IPS-20b (cell line): ENCODE measurements around the gene CCL5.

Source experiments
- H3K27ac ChIP-seq: one replicate; pipeline ENCODE4 v1.5.1; 2013; ENCODE audit warnings: low read length
- H3K27me3 ChIP-seq: 2 replicates; pipeline ENCODE4 v1.6.1; 2013; ENCODE audit warnings: mild to moderate bottlenecking, low read length, inconsistent platforms; ENCODE audit not compliant: insufficient read depth
- H3K36me3 ChIP-seq: 2 replicates; pipeline ENCODE4 v1.6.1; 2013; ENCODE audit warnings: low read depth, mild to moderate bottlenecking, inconsistent platforms, low read length, moderate library complexity; ENCODE audit not compliant: insufficient read depth
- H3K4me1 ChIP-seq: 2 replicates; pipeline ENCODE4 v1.6.1; 2013; ENCODE audit warnings: mild to moderate bottlenecking, control low read depth, inconsistent platforms, low read length, moderate library complexity; ENCODE audit not compliant: insufficient read depth
- H3K4me3 ChIP-seq: 2 replicates; pipeline ENCODE4 v1.5.1; 2013; ENCODE audit warnings: mild to moderate bottlenecking, low read length, inconsistent platforms
- H3K9ac ChIP-seq: 2 replicates; pipeline ENCODE4 v1.6.1; 2013; ENCODE audit warnings: low read depth, mild to moderate bottlenecking, inconsistent platforms, low read length, moderate library complexity
- H3K9me3 ChIP-seq: 2 replicates; pipeline ENCODE4 v1.6.1; 2013; ENCODE audit warnings: mild to moderate bottlenecking, low read depth, low read length, inconsistent platforms; ENCODE audit not compliant: insufficient read depth

Gene CCL5

DNA sequence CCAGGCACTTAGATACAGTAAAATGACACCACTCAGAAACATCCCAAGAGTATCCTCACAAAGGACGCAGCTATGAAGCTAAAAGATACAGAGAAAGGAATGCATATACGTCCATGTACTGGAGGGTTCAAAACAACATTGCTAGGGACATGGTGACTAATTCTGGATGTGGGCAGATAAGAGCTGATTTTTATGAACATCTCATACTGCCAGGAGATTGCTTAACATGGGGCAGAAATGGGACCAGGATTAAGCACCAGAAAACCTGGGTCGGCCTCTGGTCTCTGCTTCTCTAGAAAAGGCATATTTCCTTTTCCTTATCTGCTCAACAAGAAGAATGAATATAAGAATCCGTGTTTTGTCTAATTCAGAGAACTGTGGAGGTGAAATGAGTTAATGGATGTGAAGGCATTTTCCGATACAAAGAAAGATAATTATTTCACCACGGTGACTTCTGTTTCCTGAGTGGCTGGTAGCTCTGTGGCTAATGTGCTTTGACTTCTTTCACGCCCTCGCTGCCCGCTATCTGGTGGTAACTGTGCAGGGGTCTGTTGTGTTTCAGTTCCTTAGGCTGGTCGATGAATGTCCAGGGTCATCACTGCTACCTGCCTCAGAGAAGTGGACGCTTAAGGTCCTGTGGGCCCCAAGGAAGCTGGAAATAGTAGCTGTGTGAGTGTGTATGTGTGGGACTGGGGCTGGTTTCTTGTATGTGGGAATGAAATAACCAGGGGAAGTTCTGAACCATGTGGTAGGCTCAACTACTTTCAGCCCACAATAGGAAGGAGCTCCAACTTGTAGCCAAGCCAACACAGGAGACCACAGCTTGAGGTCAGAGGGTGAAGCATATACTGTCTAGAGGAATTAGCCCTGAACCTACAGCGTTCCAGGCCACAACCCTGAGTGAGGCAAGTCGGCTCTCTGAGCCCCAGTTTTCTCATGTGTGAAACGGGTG lies 15.8 kb upstream of the CCL5 start:
- Histone ChIP-seq H3K9ac (no peak overlapping the region), H3K27ac (no peak overlapping the region), H3K4me1 (no peaks in the 10 kb centered on the region), H3K9me3 (no peaks in the 10 kb centered on the region), H3K4me3 (no peak overlapping the region), H3K36me3 (no peaks in the 10 kb centered on the region), H3K27me3 (no peaks in the 10 kb centered on the region)

DNA sequence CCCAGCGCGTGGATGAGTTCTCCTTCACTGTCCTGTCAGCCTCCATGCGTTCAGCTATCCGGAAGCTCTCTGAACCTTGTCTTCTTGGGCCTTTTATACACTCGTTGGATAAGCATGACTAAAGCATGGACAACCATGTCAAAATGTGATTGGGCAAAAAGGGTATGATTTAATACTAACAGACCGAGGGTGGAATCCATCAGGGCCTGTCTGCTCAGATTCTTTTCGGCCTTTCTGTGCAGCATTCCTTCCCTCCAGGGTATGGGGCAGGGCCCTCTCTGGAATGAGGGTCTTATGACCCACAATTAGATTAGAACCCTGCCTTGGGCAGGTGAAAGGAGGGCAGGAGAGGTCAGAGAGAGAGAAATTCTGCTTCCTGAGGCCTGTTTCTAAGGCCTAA lies 14.0 kb upstream of the CCL5 start:
- Histone ChIP-seq H3K4me1 (peaks cover 6% of the 10 kb centered on the region; the same call in 1 of the 2 replicates), H3K36me3 (no peaks in the 10 kb centered on the region), H3K9ac (no peak overlapping the region), H3K4me3 (no peak overlapping the region), H3K9me3 (no peaks in the 10 kb centered on the region), H3K27ac (no peak overlapping the region), H3K27me3 (no peaks in the 10 kb centered on the region)

DNA sequence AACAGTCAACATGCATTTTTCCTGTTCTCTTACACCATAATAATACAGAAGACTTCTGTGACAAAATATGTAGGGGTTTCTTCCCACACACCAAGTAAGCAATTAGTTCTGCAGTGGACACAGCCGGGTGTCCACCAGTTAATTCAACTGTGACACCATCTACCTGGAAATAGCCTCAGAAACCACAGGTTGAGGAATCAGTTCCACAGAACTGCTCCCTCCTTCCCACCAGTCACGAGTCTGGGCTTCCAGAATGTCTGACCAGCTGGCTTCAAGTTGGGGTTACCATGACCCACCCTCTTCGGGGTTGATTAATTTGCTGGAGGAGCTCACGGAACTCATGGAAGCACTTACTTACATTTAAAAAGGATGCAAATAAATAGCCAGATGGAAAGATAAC lies 13.6 kb upstream of the CCL5 start:
- peaks cover 6% of the 10 kb centered on the region; the same call in 1 of the 2 replicates for H3K4me1 ChIP-seq

DNA sequence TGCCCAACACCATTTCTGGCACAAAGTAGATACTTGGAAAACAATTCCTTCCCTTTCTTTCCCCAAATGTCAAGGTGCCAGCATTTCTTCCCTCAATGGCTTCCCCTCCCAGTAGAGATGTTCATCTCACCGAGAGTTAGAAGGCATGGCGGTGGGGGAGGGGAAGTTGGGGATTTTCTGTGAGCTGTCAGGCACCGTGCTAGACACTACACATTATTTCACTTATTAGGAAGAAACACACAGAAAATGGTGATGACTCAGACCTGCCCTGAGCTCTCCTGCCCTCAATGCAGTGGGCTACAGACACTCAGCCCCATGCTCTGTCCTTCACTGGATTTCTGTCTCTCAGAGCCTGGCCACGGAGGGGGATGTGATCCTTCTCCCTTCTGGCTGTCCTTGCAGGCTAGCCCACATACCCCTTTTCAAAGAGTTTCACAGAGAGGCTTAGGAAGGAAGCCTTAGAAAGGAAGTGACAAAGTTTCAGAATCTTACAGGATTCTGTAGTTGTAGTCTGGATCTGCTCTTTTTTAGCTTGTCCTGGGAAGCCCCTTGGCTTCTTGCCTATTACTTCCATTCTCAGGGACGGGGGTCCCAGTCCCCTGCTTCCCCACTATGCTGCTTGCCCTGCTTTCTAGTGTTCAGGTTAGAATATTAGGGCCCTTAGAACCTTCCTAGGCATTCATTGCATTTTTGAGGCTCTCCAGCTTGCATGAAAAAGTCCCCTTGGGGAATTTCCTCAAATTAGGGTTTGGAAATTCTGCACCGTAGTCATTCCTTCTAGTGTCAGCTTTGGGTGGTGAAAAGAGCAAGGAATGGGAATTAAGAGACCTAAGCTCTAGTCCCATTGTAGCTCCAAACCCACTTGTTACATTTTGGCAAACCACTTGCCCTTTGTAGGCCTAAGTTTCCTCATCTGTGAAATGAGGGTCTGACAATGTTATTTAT lies 12.2 kb upstream of the CCL5 start:
- Histone ChIP-seq H3K27ac (no peak overlapping the region), H3K9me3 (no peaks in the 10 kb centered on the region), H3K4me1 (peaks cover 6% of the 10 kb centered on the region; the same call in 1 of the 2 replicates), H3K9ac (no peak overlapping the region), H3K4me3 (no peak overlapping the region), H3K36me3 (no peaks in the 10 kb centered on the region), H3K27me3 (no peaks in the 10 kb centered on the region)

More for the DNA sequence above, 13.6 kb upstream of the CCL5 start:
- no peaks in the 10 kb centered on the region for H3K9me3 ChIP-seq
- no peak overlapping the region for H3K9ac ChIP-seq
- no peaks in the 10 kb centered on the region for H3K36me3 ChIP-seq
- no peak overlapping the region for H3K4me3 ChIP-seq
- no peaks in the 10 kb centered on the region for H3K27me3 ChIP-seq
- H3K27ac ChIP-seq = no peak overlapping the region

DNA sequence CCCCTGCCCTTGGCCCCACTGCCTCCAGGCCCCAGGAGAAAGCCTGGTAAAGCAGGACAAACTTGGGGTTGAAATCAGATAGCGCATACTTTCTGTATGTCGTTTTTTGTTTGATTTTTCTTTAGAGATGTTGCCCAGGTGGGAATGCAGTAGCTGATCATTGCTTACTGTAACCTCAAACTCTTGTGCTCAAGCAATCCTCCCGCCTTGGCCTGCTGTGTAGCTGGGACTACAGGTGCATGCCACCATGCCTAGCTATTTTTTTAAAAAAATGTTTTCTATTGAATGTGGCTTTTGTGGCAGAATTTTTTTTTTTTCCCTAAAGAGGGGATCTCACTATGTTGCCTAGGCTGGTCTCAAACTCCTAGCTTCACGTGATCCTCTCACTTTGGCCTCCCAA lies 11.1 kb upstream of the CCL5 start:
- H3K4me3 ChIP-seq = no peak overlapping the region
- H3K27ac ChIP-seq = no peak overlapping the region
- H3K36me3 ChIP-seq = no peaks in the 10 kb centered on the region
- no peaks in the 10 kb centered on the region for H3K9me3 ChIP-seq
- no peak overlapping the region for H3K9ac ChIP-seq
- no peaks in the 10 kb centered on the region for H3K27me3 ChIP-seq
- peaks cover 6% of the 10 kb centered on the region; the same call in 1 of the 2 replicates for H3K4me1 ChIP-seq

DNA sequence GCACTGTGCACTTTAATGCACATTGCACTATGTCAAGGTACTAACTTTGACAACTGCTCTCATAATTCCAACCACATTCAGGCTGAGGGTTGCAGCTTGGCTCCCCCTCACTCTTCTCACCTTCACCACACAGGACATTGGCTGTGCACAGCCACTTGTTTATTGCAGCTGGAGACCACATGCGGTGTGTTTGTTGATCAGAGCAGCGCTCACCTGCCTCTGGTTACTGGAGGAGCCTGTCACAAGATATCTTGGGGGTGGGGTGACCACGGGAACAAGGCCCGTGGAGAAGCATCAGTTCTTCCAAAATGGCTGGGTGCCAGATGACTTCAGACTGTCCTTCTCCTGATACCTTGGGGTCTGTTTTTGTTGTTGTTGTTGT lies 10.6 kb upstream of the CCL5 start:
- H3K9ac ChIP-seq = no peak overlapping the region
- no peak overlapping the region for H3K27ac ChIP-seq
- no peak overlapping the region for H3K4me3 ChIP-seq
- H3K4me1 ChIP-seq = peaks cover 6% of the 10 kb centered on the region; the same call in 1 of the 2 replicates
- H3K36me3 ChIP-seq = no peaks in the 10 kb centered on the region
- H3K9me3 ChIP-seq = no peaks in the 10 kb centered on the region
- no peaks in the 10 kb centered on the region for H3K27me3 ChIP-seq

DNA sequence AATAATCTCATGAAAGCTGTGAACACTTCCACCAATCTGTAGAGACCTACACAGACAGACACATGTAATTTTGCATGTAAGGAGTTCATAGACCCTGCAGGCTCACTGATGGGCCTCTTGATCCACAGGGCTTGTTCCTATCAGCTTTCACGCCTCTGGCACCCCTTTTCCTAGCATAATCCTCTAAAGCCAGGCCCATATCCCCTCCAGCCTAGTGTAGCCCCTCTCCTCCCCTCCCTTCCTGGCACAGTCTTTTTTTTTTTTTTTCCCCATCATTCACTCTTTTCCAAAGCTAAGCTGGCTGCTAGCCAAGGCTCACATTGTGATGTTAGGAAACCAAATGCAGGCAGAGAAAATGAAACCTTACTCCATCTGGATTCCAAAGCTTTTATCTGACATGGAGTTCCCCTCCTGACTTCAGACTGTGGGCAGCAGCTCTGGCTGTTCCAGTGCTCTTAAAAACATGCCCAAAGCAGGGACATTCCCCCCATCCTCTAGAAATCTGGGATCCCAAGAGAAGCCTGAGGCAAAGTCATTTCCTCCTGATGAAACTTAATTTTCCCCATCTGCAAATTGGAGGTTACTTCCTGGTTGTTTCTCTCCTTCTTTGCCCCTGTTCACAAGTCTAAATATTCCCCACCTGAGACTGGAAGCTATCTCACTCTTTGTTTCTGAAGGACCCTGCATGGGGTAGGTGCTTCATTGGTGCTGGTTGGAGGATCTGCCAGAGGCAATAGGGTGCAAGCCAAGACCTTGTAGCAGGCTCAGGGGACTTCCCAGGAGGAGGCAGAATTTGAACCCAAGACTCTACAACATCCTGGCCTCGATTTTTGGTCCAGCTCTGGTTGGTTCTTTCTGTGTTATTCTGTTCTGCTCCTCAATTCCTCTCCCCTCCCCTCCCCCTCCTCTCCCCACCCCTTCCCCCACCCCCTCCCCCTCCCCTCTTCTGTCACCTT lies 9.9 kb upstream of the CCL5 start:
- Histone ChIP-seq H3K9me3 (no peaks in the 10 kb centered on the region), H3K4me3 (no peak overlapping the region), H3K27me3 (no peaks in the 10 kb centered on the region), H3K9ac (no peak overlapping the region), H3K4me1 (peaks cover 6% of the 10 kb centered on the region; the same call in 1 of the 2 replicates), H3K27ac (no peak overlapping the region), H3K36me3 (no peaks in the 10 kb centered on the region)

DNA sequence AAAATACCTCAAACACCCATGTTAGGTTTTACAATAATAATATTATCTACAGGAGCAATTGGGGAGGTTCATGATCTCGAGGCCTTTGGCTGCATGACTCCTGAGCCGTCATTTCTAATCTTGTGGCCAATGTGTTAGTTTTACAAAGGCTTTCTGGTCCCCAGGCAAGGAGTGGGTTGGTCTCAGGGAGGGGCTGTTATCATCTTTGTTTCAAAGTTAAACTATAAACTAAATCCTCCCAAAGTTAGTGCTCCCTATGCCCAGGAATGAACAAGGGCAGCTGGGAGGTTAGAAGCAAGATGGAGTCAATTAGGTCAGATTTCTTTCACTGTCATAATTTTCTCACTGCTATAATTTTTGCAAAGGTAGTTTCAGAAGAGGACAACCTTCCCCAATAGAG lies 9.1 kb upstream of the CCL5 start:
- H3K4me1 ChIP-seq = peaks cover 6% of the 10 kb centered on the region; the same call in 1 of the 2 replicates
- no peak overlapping the region for H3K27ac ChIP-seq
- H3K9me3 ChIP-seq = no peaks in the 10 kb centered on the region
- no peak overlapping the region for H3K9ac ChIP-seq
- H3K27me3 ChIP-seq = no peaks in the 10 kb centered on the region
- no peak overlapping the region for H3K4me3 ChIP-seq
- no peaks in the 10 kb centered on the region for H3K36me3 ChIP-seq

DNA sequence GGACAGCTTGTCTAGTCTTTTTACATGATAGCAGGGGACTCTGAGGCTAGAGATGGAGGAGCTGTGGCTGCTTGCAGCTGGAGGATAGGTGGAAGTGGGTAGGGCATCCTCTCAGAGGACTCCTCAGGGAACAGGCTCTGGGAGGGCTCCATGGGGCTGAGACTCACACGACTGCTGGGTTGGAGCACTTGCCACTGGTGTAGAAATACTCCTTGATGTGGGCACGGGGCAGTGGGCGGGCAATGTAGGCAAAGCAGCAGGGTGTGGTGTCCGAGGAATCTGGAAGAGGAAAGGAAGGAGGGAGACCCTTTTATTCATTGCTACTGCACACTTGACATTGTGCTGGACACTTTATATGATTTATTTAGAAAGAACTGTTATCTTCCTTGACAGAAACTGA lies 1.8 kb downstream of the CCL5 start:
- no peak overlapping the region for H3K27ac ChIP-seq
- no peak overlapping the region for H3K9ac ChIP-seq
- no peaks in the 10 kb centered on the region for H3K36me3 ChIP-seq
- no peaks in the 10 kb centered on the region for H3K9me3 ChIP-seq
- H3K4me1 ChIP-seq = no peaks in the 10 kb centered on the region
- H3K4me3 ChIP-seq = no peak overlapping the region
- H3K27me3 ChIP-seq = no peaks in the 10 kb centered on the region

DNA sequence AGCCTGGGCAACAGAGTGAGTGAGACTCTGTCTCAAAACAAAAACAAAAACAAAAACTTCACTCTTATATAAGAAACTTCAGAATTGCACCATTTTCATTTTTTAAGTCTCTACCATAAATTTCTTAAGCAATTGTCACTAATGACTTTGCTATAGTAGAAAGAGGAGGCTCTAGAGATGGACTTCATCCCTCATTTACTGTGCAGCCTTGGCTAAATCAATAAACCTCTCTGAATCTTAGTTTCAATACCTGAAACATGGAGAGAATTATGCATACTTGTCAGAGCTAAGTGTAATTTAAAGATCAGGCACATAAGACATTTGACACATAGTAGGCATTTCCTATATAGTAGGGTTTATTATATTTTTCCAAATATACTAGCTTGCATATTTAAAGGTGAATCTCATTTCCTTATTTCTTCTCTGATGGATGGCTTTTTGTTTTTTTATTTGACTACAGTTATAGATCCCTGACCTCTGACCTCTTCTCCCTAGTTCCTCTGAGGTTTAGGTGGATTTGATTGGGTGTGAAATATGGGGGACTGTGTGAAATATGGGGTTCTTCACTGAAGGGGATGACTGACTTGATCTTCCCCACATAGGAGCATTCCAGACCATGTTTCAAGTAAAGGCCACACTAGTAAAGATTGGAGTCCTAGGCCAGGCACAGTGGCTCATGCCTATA lies 2.7 kb downstream of the CCL5 start:
- Histone ChIP-seq H3K36me3 (no peaks in the 10 kb centered on the region), H3K4me1 (no peaks in the 10 kb centered on the region), H3K27ac (no peak overlapping the region), H3K4me3 (no peak overlapping the region), H3K9me3 (no peaks in the 10 kb centered on the region), H3K9ac (no peak overlapping the region), H3K27me3 (no peaks in the 10 kb centered on the region)
